GM06990 (cell line): Measurements from ENCODE around the gene AGFG1.
"Not testable (repeated sequence)": the region's sequence is repeated elsewhere in the genome, so short reads cannot be mapped to it uniquely, and the experiment has no call there.

Experiments used
- DNase-seq: peaks from one replicate; pipeline ENCODE4 v3.0.0-alpha.2; 2011; ENCODE audit not compliant: insufficient read length; ENCODE audit errors: extremely low read depth
- H3K27me3 ChIP-seq: replicated peaks from 2 replicates; pipeline ENCODE4 v1.6.0; 2011; ENCODE audit warnings: low read length; ENCODE audit not compliant: control insufficient read depth, insufficient read depth
- H3K36me3 ChIP-seq: 2 replicates; pipeline ENCODE4 v1.5.1; 2011; ENCODE audit warnings: low read length; ENCODE audit not compliant: control insufficient read depth, insufficient read depth
- H3K4me3 ChIP-seq: replicated peaks from 2 replicates; pipeline ENCODE4 v1.5.1; 2011; ENCODE audit warnings: low read depth, mild to moderate bottlenecking, control low read depth, low read length
- TF ChIP-seq, protein P1 (sequence below): IDR thresholded peaks from 2 replicates; pipeline ENCODE4 v1.5.1; 2011; ENCODE audit warnings: low read length, control low read depth, mild to moderate bottlenecking, inconsistent platforms; ENCODE audit not compliant: insufficient read depth, poor library complexity, severe bottlenecking

AGFG1 gene

DNA sequence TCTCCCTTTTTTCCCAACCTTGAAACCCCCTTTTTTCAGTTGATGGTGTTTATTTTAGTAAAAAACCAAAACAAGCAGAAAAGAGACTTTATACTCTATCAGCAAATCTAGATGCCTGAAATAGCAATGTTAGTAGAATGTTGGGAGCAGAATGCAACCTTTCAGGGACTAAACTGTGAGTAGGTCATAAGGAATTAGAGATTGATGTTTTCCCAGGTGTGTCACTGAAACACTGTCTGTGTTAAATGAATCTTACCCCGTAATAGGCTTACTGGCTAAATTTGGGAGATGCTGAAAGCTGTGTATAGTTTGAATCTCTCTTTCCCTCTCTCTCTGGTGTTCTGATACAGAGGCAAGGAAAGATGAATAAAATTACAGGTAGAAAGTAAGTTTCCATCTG is 43.8 kb downstream of the AGFG1 start:
- no peak for DNase-seq
- Histone ChIP-seq H3K36me3 (no peaks in the 10 kb centered on the region), H3K4me3 (no peak overlapping the region), H3K27me3 (no peaks in the 10 kb centered on the region)
- TF ChIP-seq, protein P1, sequence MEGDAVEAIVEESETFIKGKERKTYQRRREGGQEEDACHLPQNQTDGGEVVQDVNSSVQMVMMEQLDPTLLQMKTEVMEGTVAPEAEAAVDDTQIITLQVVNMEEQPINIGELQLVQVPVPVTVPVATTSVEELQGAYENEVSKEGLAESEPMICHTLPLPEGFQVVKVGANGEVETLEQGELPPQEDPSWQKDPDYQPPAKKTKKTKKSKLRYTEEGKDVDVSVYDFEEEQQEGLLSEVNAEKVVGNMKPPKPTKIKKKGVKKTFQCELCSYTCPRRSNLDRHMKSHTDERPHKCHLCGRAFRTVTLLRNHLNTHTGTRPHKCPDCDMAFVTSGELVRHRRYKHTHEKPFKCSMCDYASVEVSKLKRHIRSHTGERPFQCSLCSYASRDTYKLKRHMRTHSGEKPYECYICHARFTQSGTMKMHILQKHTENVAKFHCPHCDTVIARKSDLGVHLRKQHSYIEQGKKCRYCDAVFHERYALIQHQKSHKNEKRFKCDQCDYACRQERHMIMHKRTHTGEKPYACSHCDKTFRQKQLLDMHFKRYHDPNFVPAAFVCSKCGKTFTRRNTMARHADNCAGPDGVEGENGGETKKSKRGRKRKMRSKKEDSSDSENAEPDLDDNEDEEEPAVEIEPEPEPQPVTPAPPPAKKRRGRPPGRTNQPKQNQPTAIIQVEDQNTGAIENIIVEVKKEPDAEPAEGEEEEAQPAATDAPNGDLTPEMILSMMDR = no peak

DNA sequence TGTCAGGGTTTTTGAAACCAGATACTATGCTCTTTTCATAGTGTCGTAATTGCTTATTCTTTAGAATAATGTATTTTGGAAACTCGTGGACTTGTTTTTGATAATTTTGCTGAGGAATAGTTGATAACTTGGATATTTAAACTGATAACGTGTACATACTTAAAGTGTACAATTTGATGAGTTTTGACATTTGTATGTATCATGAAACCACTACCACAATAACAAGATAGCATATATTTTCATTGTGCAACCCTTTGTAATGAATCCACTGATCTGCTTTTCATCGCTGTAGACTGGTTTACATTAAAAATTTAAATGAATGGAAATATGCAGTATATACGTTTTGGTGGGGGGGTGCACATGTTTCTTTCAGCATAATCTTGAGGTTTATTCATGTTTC is 45.8 kb downstream of the AGFG1 start:
- DNase-seq = no peak
- Histone ChIP-seq H3K27me3 (no peaks in the 10 kb centered on the region), H3K36me3 (no peaks in the 10 kb centered on the region), H3K4me3 (no peak overlapping the region)
- TF ChIP-seq, protein P1 = no peak

DNA sequence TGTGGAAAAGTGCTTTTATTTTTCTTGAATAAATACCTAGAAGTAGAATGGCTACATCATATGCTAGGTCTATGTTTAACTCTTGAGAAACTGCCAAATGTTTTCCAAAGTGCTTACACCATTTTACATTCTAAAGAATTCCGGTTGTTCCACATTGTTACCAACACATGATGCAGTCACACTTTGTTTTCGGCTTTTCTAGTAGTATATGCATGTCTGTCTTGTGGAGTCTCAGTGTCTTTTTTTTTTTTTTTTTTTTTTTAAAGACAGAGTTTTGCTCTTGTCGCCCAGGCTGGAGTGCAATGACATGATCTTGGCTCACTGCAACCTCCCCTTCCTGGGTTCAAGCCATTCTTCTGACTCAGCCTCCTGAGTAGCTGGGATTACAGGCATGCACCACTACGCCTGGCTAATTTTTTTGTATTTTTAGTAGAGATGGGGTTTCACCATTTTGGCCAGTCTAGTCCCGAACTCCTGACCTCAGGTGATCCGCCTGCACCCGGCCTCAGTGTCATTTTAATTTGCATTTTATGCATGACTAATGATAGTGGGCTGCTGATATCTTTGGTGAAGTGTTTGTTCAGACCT is 46.4 kb downstream of the AGFG1 start:
- H3K4me3 ChIP-seq, H3K36me3 ChIP-seq, H3K27me3 ChIP-seq: not testable (repeated sequence)
- peak; percentile 24 for DNase-seq

- not testable (repeated sequence) for H3K36me3 ChIP-seq, DNase-seq, H3K27me3 ChIP-seq, H3K4me3 ChIP-seq
Measured at GRCh38 chr2:227521178-227521577, 49.2 kb downstream of the AGFG1 start.

DNA sequence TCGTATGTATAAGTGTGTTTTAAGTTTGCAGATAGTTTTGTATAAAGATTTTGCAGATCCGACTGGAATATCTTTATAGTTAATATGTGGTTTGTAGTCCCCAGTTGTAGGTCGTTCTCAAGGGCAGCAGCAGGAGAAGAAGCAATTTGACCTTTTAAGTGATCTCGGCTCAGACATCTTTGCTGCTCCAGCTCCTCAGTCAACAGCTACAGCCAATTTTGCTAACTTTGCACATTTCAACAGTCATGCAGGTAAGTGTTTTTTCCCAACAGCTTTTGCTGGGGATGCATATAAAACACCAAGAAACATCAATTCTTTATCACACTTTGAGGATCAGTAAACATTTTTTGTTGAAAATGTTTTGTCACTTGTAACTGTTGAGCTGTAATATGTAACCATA is 52.7 kb downstream of the AGFG1 start:
- TF ChIP-seq, protein P1 = no peak
- H3K27me3 ChIP-seq = no peaks in the 10 kb centered on the region
- no peak for DNase-seq
- H3K4me3 ChIP-seq = no peak overlapping the region
- no peaks in the 10 kb centered on the region; the same call in 1 of the 2 replicates for H3K36me3 ChIP-seq

GRCh38 chr2:227527351-227527750 is 55.4 kb downstream of the AGFG1 start:
- Histone ChIP-seq H3K36me3 (no peaks in the 10 kb centered on the region; the same call in 1 of the 2 replicates), H3K27me3 (no peaks in the 10 kb centered on the region), H3K4me3 (no peak overlapping the region)
- TF ChIP-seq, protein P1 = no peak
- no peak for DNase-seq

GRCh38 chr2:227528803-227529202 is 56.8 kb downstream of the AGFG1 start:
- no peak for DNase-seq
- H3K36me3 ChIP-seq = no peaks in the 10 kb centered on the region; the same call in 1 of the 2 replicates
- TF ChIP-seq, protein P1 = no peak
- no peaks in the 10 kb centered on the region for H3K27me3 ChIP-seq
- no peak overlapping the region for H3K4me3 ChIP-seq
